Natural killer cell (primary cell): ENCODE data around the gene DPYSL5. TPM values are rescaled to one million over a fixed set of nuclear protein-coding genes. Genes with fewer than 3 reads are reported as not detected.
"Not testable (repeated sequence)": the region's sequence is repeated elsewhere in the genome, so short reads cannot be mapped to it uniquely, and the experiment has no call there.

ENCODE experiments used
- ATAC-seq, 3 donors: fragments of 150-1000 bp in 2 of 3; fragments of 200-7000 bp in 1 of 3; cut with Tn5 transposase; 1 replicate in 1 of 3; 2 replicates in 2 of 3; pipeline ENCODE4 v1.10.0; 2021; ENCODE audit warnings: mild to moderate bottlenecking in 2 of 3, moderate library complexity in 2 of 3
- DNase-seq, 2 donors: peaks; one replicate each; pipeline versions ENCODE4 v3.0.0 to v3.0.0-alpha.2; 2013 to 2021; ENCODE audit warnings: mixed read lengths in 1 of 2
- H3K27ac ChIP-seq: one replicate; pipeline ENCODE4 v1.5.1; 2013; ENCODE audit warnings: mild to moderate bottlenecking, low read length
- H3K27me3 ChIP-seq: one replicate; pipeline ENCODE4 v1.6.1; 2013; ENCODE audit warnings: low read length; ENCODE audit not compliant: control insufficient read depth, insufficient read depth
- H3K36me3 ChIP-seq: one replicate; pipeline ENCODE4 v1.6.1; 2013; ENCODE audit warnings: low read length; ENCODE audit not compliant: control insufficient read depth, insufficient read depth
- H3K4me1 ChIP-seq: one replicate; pipeline ENCODE4 v1.6.1; 2013; ENCODE audit warnings: low read length; ENCODE audit not compliant: control insufficient read depth, insufficient read depth
- H3K4me3 ChIP-seq: one replicate; pipeline ENCODE4 v1.5.1; 2013; ENCODE audit warnings: low read length
- H3K9me3 ChIP-seq: one replicate; pipeline ENCODE4 v1.6.1; 2013; ENCODE audit warnings: low read length; ENCODE audit not compliant: control insufficient read depth, insufficient read depth
- H3K27ac Mint-ChIP-seq, 2 donors: one replicate each; pipeline ENCODE4 v1.8.0; 2022; ENCODE audit warnings: mild to moderate bottlenecking in 2 of 2, mixed read lengths in 2 of 2, moderate library complexity in 1 of 2
- H3K27me3 Mint-ChIP-seq, 2 donors: one replicate each; pipeline ENCODE4 v1.8.0; 2022; ENCODE audit warnings: low read depth in 2 of 2, mixed read lengths in 2 of 2
- H3K36me3 Mint-ChIP-seq: one replicate; pipeline ENCODE4 v1.8.0; 2022; ENCODE audit warnings: mixed read lengths
- H3K4me1 Mint-ChIP-seq, 2 donors: one replicate each; pipeline ENCODE4 v1.8.0; 2022; ENCODE audit warnings: mixed read lengths in 2 of 2
- H3K4me3 Mint-ChIP-seq: one replicate; pipeline ENCODE4 v1.8.0; 2022; ENCODE audit warnings: mild to moderate bottlenecking, moderate library complexity, mixed read lengths
- H3K9me3 Mint-ChIP-seq, 2 donors: one replicate each; pipeline ENCODE4 v1.8.0; 2022; ENCODE audit warnings: mixed read lengths in 2 of 2
- WGBS: methylation state at CpG from one replicate; pipeline ENCODE4 v1.1.7; 2013; ENCODE audit warnings: missing lambda C conversion rate; ENCODE audit not compliant: insufficient coverage; 5-methylcytosine and 5-hydroxymethylcytosine counted together
- intact Hi-C: fragments of 100-400 bp; cut with micrococcal nuclease; formaldehyde crosslinking; loops from one replicate; pipeline ENCODE4 v1.14.2; 2022
- total RNA-seq, 4 donors: library from RNA; stranded (reverse); fragments of 120-200 nt in 1 of 4; gene quantifications; one replicate each; pipeline versions ENCODE4 v1.2.3 to v1.2.4, GENCODE V29; 2013 to 2022
- TF ChIP-seq, protein P1 (sequence below): fragments of 200-600 bp; IDR thresholded peaks from one replicate; pipeline ENCODE4 v1.8.0; 2022; ENCODE audit warnings: antibody characterized with exemption

Gene DPYSL5
- total RNA-seq, 3 donors from 2014 or later (not counting 1 experiment from before 2014, with no cell fraction given), result not detected

DNA sequence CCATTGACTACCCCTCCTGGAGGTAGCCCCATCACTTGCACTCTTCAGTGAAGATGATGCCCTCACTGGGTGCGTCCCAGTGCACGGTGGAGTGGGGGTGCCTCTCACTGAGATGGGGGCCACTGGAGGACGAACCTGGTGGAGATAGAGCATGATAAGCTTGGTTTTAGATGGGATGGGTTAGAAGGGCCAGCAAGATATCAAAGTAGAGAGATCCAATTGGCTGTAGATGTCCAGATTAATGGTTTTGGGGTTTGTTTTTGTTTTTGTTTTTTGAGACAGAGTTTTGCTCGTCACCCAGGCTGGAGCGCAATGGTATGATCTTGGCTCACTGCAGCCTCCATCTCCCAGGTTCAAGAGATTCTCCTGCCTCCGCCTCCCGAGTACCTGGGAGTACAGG, 28.3 kb downstream of the DPYSL5 start:
- ATAC-seq, result no peak
- 89% methylated on average over 7 of the region's 7 CpGs for WGBS
- H3K27me3 ChIP-seq, result no peaks in the 10 kb centered on the region
- TF ChIP-seq, protein P1, sequence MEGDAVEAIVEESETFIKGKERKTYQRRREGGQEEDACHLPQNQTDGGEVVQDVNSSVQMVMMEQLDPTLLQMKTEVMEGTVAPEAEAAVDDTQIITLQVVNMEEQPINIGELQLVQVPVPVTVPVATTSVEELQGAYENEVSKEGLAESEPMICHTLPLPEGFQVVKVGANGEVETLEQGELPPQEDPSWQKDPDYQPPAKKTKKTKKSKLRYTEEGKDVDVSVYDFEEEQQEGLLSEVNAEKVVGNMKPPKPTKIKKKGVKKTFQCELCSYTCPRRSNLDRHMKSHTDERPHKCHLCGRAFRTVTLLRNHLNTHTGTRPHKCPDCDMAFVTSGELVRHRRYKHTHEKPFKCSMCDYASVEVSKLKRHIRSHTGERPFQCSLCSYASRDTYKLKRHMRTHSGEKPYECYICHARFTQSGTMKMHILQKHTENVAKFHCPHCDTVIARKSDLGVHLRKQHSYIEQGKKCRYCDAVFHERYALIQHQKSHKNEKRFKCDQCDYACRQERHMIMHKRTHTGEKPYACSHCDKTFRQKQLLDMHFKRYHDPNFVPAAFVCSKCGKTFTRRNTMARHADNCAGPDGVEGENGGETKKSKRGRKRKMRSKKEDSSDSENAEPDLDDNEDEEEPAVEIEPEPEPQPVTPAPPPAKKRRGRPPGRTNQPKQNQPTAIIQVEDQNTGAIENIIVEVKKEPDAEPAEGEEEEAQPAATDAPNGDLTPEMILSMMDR, result no peak
- H3K4me3 ChIP-seq, result no peak overlapping the region
- H3K36me3 Mint-ChIP-seq, result no peaks in the 10 kb centered on the region
- H3K4me1 Mint-ChIP-seq, result no peaks in the 10 kb centered on the region
- H3K27ac ChIP-seq, result no peak overlapping the region
- no peak overlapping the region for H3K4me3 Mint-ChIP-seq
- intact Hi-C loops, result no loop called here
- no peaks in the 10 kb centered on the region for H3K36me3 ChIP-seq
- no peak overlapping the region for H3K27ac Mint-ChIP-seq
- no peak for DNase-seq
- H3K9me3 ChIP-seq, result no peaks in the 10 kb centered on the region
- H3K4me1 ChIP-seq, result no peaks in the 10 kb centered on the region
- peaks cover 21 to 38% of the 10 kb centered on the region in 2 donors for H3K27me3 Mint-ChIP-seq
- no peaks in the 10 kb centered on the region for H3K9me3 Mint-ChIP-seq

DNA sequence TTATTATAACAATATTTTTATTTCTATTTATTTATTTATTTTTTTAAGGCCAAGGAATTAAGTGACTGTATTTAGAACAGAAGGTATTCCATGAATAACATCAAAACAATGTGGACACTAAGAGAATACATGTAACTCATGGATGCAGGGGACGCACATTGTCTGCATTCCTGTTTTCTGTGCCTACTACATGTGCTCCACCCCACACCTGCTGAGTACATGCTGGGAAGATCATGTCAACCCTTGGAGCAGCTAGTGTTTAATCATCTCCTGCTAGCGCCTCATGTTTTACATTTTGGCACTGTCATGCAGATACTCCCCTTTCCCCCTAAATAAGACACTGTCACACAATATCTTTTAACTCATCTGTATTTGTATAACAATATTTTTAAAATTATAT, 29.3 kb downstream of the DPYSL5 start:
- no peaks in the 10 kb centered on the region for H3K4me1 ChIP-seq
- no peaks in the 10 kb centered on the region for H3K4me1 Mint-ChIP-seq
- no peak for ATAC-seq

DNA sequence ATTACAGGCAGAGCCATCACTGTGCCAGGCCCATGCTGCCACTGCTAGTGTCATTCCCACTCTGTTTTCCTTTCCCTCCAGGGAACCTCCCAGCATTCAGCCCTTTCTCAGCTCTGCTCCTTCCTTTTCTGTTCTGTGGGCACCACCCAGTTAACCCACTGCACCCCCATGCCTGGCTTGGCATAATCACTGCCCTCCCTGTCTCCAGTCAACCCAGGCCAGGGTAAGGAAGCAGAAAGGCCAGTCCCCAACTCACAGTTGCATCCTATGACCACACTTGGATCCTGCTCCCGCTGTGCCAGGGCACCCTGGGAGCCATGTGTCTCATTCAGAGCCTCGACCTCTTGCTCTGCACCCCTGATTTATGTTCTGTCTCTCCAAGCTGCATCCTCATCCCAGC, 32.2 kb downstream of the DPYSL5 start:
- Histone ChIP-seq H3K27me3 (no peaks in the 10 kb centered on the region), H3K4me3 (no peak overlapping the region), H3K27ac (no peak overlapping the region), H3K4me1 (no peaks in the 10 kb centered on the region), H3K36me3 (no peaks in the 10 kb centered on the region), H3K9me3 (no peaks in the 10 kb centered on the region)
- no peaks in the 10 kb centered on the region for H3K9me3 Mint-ChIP-seq
- 48% methylated on average over 2 of the region's 2 CpGs for whole genome bisulfite sequencing
- no peak overlapping the region for H3K27ac Mint-ChIP-seq
- DNase-seq (no peak), ATAC-seq (no peak)
- no peaks in the 10 kb centered on the region for H3K36me3 Mint-ChIP-seq
- H3K4me1 Mint-ChIP-seq, result no peaks in the 10 kb centered on the region
- H3K4me3 Mint-ChIP-seq, result no peak overlapping the region
- peaks cover 23 to 29% of the 10 kb centered on the region in 2 donors for H3K27me3 Mint-ChIP-seq
- TF ChIP-seq, protein P1, result no peak
- intact Hi-C loops, result no loop called here

More for the DNA sequence above, 29.3 kb downstream of the DPYSL5 start:
- WGBS, result 94% methylated on average over 2 of the region's 2 CpGs
- no peak overlapping the region for H3K27ac ChIP-seq
- no peak for DNase-seq
- H3K9me3 ChIP-seq, result no peaks in the 10 kb centered on the region
- Mint-ChIP-seq H3K36me3 (no peaks in the 10 kb centered on the region), H3K27ac (no peak overlapping the region), H3K9me3 (no peaks in the 10 kb centered on the region), H3K27me3 (peaks cover 22 to 39% of the 10 kb centered on the region in 2 donors), H3K4me3 (no peak overlapping the region)
- no peaks in the 10 kb centered on the region for H3K27me3 ChIP-seq
- no peaks in the 10 kb centered on the region for H3K36me3 ChIP-seq
- intact Hi-C loops, result no loop called here
- TF ChIP-seq, protein P1, result no peak
- H3K4me3 ChIP-seq, result no peak overlapping the region

DNA sequence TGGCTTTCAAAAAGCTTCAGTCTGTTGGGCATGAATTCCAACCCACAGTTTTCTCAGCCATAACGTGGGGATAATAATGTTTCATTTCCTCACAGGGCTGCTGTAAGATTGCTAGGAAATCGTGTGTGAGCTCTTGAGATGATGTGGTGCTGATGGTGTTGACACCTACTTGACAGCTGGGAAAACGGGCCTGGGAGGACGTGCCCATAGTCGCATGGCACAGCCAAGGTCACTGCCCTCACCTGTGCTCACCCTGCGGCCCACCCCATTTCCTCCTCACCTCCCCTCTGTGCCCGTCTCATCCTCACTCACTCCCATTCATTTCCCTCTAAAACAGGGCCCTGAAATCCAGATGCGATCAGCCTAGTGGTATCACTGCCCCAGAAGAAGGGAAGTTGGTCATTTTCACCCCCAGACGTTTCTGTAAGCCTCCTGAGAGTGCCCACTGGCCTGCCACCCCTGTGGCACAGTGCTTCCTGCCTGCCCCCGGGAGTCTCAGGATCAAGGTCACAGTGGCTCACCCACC, 33.0 kb downstream of the DPYSL5 start:
- H3K27ac Mint-ChIP-seq, result no peak overlapping the region
- DNase-seq (no peak), ATAC-seq (no peak)
- no peak overlapping the region for H3K4me3 Mint-ChIP-seq
- WGBS, result 79% methylated on average over 10 of the region's 10 CpGs
- intact Hi-C loops, result no loop called here
- H3K27ac ChIP-seq, result no peak overlapping the region
- no peaks in the 10 kb centered on the region for H3K36me3 ChIP-seq
- H3K4me3 ChIP-seq, result no peak overlapping the region
- TF ChIP-seq, protein P1, result no peak
- H3K9me3 ChIP-seq, result no peaks in the 10 kb centered on the region
- H3K27me3 ChIP-seq, result no peaks in the 10 kb centered on the region
- H3K27me3 Mint-ChIP-seq, result peaks cover 25 to 26% of the 10 kb centered on the region in 2 donors
- H3K36me3 Mint-ChIP-seq, result no peaks in the 10 kb centered on the region
- no peaks in the 10 kb centered on the region for H3K4me1 ChIP-seq
- no peaks in the 10 kb centered on the region for H3K4me1 Mint-ChIP-seq
- H3K9me3 Mint-ChIP-seq, result no peaks in the 10 kb centered on the region

DNA sequence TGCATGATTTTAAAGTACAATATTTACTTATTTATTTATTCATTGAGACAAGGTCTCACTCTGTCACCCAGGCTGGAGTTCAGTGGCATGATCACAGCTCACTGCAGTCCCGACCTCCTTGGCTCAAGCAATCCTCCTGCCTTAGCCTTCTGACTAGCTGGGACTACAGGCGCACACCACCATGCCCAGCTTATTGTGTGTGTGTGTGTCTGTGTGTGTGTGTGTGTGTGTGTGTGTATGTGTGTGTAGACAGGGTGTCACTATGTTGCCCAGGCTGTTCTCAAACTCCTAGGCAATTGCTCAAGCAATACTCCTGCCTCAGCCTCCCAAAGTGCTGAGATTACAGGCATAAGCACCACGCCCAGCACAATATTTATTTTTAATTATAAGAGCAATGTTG, 34.3 kb downstream of the DPYSL5 start:
- intact Hi-C loops, H3K27ac Mint-ChIP-seq, H3K4me1 ChIP-seq, H3K36me3 Mint-ChIP-seq, ATAC-seq, H3K27ac ChIP-seq, H3K4me1 Mint-ChIP-seq, H3K36me3 ChIP-seq, H3K9me3 Mint-ChIP-seq, H3K4me3 Mint-ChIP-seq, H3K27me3 ChIP-seq, DNase-seq, H3K9me3 ChIP-seq, H3K4me3 ChIP-seq: not testable (repeated sequence)
- WGBS, result 70% methylated on average over 2 of the region's 3 CpGs
- peaks cover 22 to 28% of the 10 kb centered on the region in 2 donors for H3K27me3 Mint-ChIP-seq
